GM21390 (cell line): Measurements from ENCODE around the gene ARL6IP4.
"Not testable (repeated sequence)": the region's sequence is repeated elsewhere in the genome, so short reads cannot be mapped to it uniquely, and the experiment has no call there.

Experiments
- ATAC-seq: cut with Tn5 transposase; IDR thresholded peaks from one replicate; pipeline ENCODE4 v1.9.1; 2021; ENCODE audit not compliant: unreplicated experiment

ARL6IP4 gene

DNA sequence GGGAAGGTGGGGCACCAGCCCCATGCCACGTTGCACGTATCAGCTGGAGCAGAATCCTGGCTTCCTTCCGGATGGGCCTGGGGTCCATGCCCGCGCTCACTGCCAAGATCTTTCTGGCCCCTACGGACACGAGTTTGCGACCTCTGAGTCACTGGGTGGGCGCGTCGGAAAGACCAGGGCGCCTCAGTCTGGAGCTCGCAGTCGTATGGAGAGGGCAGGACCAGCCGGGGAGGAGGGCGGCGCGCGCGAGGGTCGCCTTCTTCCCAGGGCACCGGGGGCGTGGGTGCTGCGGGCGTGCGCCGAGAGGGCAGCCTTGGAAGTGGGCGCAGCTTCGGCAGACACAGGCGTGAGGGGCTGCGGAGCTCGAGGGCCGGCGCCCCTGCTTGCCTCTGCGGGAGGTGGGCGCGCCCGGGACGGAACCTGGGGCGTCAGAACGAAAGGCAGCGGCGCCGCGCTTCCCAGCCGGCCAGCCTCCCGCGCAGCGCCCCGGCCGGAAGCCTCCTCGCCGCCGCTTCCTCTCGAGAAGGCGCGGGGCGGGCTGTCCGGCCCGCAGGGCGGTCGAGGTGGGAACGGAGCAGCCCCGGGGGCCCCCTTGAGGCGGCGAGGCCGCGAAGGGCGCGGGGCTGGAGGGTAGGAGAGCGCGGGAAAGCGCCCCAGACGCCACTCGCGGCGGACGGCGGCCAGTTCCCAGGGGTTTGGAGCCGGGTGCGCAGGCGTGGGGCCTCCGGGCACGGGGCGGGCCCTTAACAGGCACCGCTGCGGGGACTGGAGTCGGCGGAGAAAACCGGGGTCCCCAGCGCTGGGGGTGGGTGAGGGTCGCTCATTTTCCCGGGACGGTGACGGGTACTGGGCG lies at the start of gene ARL6IP4:
ARL6IP4 (plus strand) TSS at position 499 of the 853 bp plus-strand sequence. CDS start 459 bp downstream, outside the sequence.
- peak; percentile 46 for ATAC-seq

DNA sequence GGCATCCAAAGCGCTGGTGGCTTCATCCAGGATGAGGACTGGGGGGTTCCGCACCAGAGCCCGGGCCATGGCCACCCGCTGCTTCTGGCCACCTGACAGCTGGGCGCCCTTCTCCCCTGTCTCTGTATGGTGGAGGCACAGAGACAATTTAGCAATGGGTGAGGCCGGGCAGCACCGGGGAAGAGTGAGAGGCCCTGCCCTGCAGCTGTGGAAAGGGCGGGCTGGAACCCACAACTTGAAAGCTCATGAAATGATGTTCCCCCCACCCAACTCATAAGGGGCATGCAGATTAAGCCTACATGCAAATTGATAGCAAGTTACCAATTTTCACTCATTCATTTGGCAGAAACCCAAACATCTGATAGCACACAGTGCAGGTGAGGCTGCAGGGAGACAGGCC lies 48.3 kb upstream of the ARL6IP4 start:
- ATAC-seq = no peak

DNA sequence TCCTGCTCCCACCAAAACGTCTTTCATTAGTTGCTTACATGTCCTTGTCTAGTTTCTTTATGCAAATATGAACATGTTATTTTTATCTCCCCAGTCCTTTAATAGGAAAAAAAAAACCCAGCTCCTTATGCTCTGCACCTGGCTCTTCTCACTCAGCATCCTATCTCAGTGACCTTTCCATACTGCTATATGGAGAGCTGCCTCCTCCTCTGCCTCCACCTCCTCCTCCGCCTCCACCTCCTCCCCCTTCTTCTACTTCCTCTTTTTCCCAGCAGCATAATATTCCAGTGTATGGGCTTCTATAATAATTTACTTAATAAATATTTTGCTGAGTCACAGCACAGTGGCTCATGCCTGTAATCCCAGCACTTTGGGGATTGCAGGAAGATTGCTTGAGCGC lies 45.8 kb upstream of the ARL6IP4 start:
- no peak for ATAC-seq

DNA sequence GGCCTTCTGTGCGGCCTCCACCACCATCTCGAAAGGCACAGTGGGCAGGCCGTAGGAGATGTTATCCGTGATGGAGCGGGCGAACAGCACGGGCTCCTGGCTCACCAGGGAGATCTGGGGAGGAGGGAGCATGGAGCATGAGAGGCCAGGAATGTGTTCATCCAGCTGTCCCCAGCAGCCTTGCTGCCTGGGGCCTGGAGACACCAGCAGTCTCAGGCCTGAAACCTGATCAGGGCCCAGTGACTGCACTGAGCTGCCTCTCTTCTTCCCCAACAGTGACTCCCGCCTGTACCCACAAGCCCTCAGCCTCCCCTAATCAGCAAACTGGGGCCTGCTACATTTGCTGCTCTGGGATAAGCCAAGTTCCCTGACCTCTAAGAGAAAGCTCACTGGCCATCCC lies 45.2 kb upstream of the ARL6IP4 start:
- ATAC-seq = no peak

DNA sequence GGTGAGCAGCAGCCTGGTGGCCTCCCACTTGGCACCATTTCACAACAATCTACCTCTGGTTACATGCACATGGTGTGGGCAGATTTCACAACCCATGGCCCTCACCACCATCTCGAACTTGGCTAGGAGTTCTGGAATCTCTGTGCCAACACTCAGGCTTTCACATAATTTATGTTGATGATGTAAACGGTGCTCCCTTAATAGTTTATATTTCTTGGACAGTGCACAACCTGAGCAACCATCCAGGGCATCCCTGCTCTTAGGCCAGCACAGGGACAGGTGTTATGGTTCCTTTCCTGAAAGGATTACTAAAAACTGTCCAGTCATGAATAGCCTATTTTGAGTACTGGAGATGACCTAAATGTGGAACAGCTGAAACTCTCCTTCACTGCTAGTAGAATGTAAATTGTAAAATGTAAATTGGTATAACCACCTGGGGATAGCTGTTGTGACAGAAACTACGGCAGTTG lies 42.8 kb upstream of the ARL6IP4 start:
- ATAC-seq = no peak

DNA sequence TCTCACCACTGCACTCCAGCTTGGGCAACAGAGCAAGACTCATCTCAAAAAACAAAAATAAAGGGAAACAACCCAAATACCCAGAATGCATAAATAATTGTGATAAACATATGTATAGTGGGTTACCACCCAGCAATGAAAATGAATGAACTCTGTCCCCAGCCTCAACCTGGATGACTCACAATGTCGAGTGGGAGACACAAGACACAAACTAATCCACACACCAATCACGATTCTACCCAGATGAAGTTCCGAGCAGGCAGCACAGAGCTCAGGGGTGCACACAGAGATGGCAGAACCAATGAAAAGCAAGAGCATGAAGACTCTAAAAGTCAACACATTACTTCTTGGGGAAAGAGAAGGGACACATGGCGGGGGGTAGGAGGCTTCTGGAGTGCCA lies 41.4 kb upstream of the ARL6IP4 start:
- ATAC-seq = no peak

DNA sequence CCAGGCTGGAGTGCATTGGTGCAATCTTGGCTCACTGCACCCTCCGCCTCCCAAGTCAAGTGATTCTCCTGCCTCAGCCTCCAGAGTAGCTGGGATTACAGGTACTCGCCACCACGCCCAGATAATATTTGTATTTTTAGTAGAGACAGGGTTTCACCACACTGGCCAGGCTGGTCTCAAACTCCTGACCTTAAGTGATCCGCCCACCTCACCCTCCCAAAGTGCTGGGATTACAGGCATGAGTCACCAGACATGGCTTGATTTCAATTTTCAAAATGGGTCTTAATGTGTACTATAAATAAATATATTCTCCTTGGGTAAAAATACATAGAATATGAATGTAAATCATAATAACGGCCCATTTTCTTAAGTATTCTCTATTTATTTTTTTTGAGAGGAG lies 39.1 kb upstream of the ARL6IP4 start:
- ATAC-seq = not testable (repeated sequence)

DNA sequence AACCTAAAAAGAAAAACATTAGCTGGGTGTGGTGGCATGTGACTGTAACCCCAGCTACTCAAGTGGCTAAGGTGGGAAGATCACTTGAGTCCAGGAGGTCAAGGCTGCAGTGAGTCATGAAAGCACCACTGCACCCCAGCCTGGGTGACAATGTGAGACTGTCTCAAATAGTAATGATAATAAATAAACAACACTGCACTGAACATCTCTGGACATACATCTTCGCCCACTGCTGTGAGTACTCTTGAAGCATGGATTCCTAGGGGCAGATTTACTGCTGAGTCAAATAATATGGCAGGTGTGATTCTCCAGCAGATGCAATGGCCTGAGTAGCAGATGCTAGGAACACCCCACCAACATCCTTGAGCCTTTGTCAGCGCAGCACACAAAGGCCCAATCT lies 37.8 kb upstream of the ARL6IP4 start:
- no peak for ATAC-seq

DNA sequence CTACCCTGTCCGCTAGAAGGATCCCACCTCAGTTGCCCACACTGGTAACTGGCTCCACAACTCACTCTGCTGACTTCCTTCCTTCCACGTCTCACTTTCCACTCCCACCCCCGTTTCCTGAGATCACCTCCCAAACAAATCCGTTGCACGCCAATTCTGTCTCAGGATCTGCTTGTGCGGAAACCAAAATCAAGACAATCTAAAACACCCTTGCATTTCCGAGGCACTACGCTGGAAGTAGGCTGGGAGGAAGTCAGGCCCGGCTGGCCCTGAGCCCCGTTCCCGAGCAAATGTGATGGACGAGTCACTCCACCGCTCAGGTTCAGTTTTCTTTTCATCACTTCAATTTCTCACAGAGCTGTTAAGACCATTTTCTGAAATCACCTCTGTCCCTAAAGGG lies 37.3 kb upstream of the ARL6IP4 start:
- no peak for ATAC-seq

DNA sequence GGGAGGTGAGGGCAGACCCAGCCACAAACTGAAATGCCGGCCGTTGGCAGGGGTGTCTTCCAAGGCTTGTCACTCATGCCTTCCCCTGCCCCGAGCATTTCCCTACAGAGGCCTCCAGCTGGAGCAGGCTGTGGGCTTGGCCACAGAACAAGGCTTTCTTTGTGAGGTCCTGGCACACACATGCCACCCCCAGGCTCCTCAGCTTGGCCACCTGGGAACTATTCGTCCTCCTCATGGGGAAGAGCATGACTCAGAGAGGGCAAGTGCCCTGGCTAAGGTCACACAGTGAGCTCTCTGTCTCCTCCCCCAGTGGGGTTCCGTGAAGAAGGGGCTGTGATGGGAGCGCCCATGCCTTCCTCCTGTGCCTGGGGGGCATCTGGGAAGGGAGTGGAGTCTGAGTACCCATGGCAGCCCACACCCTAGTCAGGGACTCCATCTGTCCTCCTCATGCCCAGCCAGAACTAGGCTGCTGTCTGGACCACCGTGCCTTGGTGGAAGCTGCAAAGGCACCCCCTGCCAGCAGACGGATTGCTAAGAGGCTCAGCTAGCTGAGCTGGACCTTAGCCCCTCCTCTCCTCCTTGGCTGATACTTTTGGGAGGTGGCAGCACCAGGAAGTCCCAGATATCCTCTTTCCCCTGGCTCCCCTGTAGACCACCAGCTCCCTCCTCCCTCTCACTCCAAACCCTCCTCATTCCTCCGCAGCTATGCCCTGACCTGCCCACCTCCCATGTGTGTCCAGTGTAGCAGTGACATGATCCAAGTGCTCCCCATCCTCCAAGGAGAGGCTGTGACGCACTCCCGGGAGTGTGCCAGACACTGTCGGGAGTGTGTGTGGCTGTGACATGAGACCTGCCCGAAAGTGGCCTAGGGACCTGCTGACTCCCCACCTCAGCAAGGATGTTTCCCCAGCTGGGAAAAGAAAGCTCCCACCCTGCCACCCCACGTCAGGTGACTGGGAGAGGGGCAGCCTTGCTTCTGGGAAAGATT lies 35.6 kb upstream of the ARL6IP4 start:
- no peak for ATAC-seq

DNA sequence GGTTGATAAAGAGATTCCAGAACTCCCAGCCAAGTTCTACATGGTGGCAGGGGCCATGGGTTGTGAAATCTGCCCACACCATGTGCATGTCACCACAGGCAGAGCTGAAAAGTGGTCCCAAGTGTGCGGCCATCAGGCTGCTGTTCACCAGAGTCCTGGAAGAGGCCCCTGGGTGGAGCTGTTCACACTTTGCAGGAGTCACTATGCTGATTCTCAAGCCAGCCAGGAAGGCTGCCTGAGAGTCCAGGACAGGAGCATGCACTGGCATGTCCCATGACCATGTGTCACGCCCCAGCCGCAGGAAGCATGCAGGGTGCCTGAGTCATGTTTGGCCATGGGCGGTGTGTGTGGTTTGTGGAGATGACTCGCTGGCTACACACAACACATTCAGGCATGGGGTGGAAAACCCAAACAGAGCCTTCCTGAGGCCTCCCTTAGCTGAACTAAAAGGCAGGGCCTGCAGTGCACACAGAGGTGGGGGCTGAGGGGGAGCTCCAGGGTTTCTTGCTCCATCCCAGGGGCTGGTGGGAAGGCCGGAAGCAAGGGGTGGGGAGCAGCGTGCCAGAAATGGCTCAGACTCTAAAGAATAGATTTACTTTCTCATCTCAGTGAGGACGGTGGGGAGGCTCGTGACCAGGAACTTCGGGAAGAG lies 33.7 kb upstream of the ARL6IP4 start:
- peak; percentile 67 for ATAC-seq

DNA sequence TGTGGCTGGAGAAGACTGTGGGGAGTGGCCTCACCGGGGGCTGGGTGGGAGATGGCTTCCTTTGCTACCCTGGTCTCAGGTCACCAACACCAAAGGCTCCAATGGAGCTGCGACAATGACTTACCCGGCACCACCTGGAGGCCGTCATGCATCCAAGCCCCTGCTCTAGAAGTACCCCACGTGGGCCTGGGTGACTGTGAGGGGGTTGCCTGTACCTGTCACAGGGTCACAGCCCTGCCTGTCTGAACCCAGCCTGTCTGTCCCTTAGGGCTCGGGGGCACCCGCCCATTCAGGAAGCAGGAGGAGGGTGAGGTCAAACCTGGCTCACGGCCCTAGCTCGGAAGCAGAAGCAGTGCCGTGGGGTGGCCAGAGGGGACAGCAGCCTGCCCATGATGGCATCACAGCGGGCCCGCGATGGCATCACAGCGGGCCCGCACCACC lies 33.1 kb upstream of the ARL6IP4 start:
- no peak for ATAC-seq

DNA sequence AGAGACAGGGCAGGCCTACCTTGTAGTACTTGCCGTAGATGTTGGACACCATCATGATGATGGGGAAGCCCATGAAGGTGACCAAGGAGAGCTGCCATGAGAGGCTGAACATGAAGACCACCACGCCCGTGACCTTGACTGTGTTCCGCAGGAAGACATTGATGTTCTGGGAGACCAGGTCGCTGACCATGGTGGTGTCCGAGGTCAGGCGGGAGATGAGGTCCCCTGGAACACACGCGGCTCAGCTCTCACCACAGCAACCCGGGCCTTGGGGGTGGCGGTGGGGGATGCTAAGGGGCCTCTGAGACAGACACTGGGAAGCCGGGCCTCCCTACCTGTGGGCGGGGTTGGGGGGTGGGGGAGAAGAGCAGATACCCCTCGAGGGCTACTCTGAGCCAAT lies 31.9 kb upstream of the ARL6IP4 start:
- no peak for ATAC-seq

DNA sequence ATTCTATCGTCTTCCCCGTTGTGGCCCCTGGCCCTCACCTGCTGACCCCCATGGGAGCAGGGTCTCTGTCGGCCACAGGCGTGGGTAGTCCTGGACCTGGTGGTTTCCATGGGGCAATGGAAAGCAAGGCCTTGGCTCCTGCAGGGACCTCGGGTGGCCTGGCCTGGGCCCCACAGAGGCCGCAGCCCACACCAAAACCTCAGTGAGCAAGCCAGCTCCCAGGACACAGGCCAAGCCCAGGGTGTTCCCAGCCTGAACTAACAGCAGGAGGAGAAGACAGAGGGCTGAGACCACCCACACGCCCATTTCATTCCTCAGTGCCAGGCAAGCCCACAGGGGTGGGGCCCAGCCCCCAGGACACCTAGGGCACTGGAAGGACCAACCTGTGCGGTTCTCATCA lies 31.1 kb upstream of the ARL6IP4 start:
- no peak for ATAC-seq

DNA sequence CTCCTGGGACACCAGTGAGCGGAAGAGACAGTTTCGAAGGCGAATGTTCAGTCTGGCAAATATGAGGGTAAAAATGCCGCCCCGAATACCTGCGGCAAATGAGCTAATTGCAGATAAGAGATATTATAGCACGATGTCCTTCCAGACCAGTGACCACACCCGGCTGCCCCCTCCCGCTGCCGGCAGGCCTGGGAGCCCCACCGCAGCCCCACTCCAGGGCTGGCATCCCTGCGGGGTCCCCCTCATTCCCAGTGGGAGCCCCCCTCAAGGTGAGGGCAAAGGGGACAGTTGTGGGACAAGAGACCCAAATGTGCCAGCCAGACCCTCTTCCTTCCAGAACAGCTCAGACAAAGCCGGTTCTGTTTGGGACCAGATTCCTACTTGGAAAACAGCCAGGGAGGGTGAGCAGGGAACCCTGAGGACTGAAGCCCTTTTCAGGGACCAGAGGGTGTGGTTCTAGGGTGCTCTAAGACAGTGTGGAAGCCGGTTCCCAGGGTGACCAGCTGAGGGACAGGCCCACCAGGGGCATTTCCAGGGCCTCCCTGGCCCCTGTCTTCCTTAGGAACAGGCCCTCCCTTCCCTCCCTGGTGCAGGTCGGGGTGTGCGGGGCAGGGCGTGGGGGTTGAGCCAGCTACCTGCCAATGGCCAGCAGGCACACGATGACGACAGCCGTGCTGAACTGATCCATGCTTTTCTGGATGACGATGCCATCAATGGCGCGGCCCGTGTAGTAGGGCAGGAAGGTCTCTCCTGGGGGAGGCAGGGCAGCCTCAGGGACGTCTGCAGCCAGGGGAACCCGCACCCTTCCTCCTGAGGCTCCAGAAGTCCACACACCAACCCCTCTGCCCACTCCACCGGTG lies 30.4 kb upstream of the ARL6IP4 start:
- ATAC-seq = no peak

DNA sequence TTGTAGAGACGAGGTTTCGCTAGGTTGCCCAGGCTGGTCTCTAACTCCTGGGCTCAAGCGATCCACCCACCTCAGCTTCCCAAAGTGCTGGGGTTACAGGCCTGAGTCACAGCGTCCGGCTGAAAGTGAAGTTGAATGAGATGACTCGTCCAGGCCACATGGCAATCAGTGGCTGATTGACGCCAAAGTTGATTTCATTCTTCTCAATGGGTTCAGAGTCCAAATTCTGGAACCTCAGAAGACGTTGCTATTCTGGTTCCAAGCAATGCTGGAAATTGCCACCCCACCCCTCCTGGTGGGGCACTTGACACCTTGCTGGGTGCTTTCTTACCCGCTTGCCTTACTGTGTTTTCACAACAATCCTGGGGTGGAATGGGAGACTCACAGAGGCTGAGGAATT lies 29.1 kb upstream of the ARL6IP4 start:
- ATAC-seq = no peak

DNA sequence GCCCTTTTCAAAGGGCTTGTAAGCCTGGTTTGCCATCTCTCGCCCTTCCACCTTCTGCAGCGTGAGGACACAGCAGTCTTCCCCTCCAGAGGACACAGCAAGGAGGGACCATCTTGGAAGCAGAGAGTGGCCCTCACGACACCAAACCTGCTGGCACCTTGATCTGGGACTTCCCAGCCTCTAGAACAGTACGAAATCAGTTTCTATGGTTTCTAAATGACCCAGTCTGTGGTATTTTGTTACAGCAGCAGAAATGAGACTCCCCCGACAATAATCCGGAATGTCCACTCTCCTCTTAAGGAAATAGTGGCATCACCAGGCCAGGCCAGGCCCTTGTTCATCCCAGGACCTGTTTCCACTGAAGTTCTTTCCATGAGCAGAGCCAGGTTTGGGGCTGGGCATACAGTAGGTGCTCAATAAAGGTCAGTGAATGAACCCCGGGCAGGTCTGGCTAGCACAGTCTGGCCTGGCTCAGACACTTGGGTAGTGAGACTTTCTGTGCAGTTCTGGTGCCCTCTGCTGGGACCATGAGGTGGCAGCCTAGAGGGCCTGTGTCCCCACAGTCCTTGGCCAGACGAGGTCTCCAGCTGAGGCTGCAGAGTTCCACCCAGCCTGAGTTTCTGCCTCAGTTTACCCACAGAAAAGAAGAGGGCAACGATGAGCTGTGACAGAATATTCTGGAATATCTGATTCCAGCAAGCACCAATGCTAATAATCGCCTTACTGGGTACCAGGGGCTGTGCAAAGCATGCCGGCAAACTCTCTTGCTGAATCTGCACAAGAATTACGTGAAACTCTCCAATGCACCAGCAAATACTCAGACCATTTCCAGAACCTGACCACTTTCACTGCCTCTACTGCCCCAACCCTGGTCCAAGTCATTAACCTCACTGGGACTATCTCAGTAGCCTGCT lies 28.2 kb upstream of the ARL6IP4 start:
- ATAC-seq = peak; percentile 77

DNA sequence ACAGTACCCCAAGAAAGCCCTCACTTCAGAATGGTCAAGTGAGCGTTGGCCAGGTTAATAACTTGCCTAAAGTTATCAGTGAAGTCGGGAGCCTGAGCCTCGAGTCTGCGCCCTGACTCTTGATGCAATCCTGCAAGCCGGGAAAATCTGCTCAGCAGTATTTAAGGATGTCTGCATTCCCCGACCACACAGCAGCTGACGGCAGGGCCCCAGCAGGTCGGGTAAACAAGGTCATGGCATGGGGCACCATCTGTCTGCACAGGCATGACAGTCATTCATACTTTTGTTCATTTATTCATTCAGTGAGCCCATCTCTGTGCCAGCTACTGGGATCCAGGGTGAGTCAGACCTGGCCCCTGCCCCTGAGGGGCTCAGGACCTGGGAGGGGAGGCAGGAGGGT lies 25.3 kb upstream of the ARL6IP4 start:
- ATAC-seq = no peak

DNA sequence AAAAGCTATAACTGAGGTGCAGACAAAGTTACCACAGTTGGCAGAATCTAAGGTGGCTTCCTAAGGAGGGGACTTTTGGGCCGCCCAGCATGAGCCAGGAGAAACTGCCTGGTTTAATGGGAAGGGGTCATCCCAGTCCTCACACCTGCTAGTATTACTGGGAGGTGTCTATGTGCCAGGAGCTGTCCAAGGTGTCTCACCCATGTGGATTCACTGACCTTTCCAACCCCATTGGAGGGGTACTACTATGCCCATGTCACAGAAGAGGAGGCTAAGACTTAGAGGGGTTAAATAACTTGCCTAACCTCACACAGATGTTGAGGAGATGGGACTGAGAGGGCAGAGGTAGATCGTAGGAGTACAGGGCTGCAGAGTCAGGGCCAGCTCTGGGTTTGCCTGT lies 24.4 kb upstream of the ARL6IP4 start:
- ATAC-seq = no peak
